Muscle of arm (tissue), 12 donors: ENCODE data around the gene ZBP1. TPM values are rescaled to one million over a fixed set of nuclear protein-coding genes. Genes with fewer than 3 reads are reported as not detected.

Experiments used
- DNase-seq: peaks from one replicate; pipeline ENCODE4 v3.0.0-alpha.2; 2013
- polyA plus RNA-seq, 12 donors: library from polyadenylated mRNA; unstranded; fragments of 120-200 nt; gene quantifications; one replicate each; pipeline ENCODE4 v1.2.1, GENCODE V29; 2013; ENCODE audit not compliant: insufficient read length in 12 of 12

Gene ZBP1
- polyA plus RNA-seq, 12 donors: 0.12 to 0.25 (median 0.14) TPM; not detected in 9

- no peak for DNase-seq
Measured at GRCh38 chr20:57573242-57573641, 47.0 kb downstream of the ZBP1 start.

GRCh38 chr20:57571782-57572416, 48.3 kb downstream of the ZBP1 start:
- no peak for DNase-seq

GRCh38 chr20:57570920-57571319, 49.3 kb downstream of the ZBP1 start:
- DNase-seq: no peak

DNA sequence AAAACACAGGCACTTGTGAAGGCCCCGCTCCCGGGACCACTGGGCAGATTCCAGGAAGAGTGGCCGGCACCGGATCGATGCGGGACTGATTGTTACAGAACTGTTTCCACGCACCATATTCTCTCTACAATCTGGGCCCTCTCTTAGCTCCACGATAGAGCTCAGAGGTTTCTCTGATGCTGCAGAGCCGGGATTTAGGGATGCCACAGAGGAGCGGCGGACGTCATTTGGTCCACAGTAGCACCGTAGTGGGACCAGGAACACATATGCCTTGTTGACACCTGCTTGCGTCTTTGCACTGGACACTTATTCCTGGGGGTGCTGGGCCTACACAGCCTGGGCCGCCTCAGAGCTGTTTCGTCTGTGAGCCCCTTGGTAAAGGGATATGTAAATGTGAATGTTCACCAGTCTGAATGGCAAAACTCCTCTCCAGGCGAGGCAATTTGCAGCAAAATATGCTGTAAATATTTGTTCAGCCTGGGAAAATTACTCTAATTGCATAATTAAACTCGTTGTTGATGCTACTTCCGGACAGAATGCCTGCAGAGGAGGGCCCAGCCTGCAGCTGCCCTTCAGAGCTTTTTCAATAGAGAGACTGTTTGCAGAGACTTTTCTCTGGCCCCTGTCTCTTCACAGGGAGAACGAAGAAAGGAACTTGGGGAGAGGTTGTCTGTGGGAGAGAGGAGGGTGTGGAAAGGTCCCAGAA, 49.9 kb downstream of the ZBP1 start:
- DNase-seq: no peak

- DNase-seq: no peak
Measured at GRCh38 chr20:57568960-57569359, 51.3 kb downstream of the ZBP1 start.

DNA sequence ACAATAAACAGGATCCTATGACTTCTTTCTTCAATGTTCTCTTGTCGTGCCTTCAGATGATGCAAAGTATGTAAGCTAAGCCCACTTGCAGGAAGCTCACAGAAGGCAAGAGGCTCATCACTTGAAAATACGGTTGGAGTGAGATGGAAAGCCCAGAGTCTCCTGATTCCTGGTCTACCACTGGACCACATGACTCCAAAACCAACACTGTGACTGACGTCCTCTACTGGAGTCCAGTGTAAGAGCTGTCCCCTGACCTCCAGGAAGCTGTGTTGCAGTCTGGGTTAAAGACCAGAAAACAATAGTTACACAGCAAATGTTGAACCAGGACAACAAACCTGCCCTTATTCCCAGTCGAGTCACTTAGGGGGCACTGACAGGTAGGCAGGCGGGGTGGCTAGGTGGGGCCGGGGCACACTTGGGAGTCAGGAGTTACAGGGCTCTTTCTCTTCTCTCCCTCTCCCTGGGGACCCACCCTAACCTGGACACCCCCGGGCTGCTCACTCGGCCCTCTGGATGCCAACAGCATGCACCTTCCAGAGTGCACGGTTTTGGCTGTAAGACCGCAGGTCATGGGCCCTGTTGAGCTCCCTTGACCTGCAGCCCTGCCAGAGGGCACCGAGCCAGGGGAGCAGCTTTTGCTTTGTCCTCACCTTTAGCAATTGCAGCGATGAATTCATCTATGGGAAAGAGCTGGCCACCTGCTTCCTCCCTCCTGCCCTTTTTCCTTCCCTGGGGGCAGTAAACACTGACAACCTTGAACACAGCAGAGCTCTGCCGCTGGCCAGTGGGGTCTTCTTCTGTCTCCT, 51.9 kb downstream of the ZBP1 start:
- no peak for DNase-seq

- DNase-seq: no peak
Measured at GRCh38 chr20:57567471-57568079, 52.7 kb downstream of the ZBP1 start.

GRCh38 chr20:57566803-57567459, 53.3 kb downstream of the ZBP1 start:
- no peak for DNase-seq

DNA sequence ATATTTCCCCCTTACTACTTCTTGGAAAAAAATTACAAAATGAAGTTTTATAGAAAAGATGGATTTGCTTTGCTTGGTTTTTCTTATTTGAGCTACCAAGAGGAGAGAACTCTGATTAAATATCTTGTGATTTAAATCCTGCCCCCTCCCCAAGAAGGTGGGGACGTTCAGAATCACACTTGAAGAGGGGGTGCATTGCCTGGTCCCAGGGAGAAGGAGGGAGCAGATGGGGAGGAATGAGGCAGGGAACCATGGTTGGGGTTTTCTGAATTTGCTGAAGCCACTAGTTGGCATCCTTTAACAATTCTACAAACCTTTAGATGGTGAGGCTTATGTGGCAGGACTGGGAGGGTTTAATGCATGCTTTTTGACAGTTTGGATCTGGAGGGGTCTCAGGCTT, 53.8 kb downstream of the ZBP1 start:
- DNase-seq: no peak

GRCh38 chr20:57564951-57565642, 55.1 kb downstream of the ZBP1 start:
- no peak for DNase-seq

GRCh38 chr20:57564180-57564802, 55.9 kb downstream of the ZBP1 start:
- DNase-seq: no peak

DNA sequence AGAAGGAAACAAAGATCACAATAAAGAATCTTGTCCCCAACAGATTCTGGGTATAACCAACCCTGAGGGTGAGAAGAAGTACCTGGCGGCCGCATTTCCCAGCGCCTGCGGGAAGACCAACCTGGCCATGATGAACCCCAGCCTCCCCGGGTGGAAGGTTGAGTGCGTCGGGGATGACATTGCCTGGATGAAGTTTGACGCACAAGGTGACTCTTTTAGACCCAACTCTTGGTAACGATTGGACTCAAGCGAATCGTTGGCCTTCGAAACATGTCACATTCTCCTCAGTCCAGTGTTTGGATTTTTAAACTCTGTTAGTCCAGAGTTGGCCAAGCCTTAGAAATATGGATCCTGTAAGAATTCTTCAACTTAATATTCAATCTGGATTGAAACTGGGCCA, 56.7 kb downstream of the ZBP1 start:
- DNase-seq: no peak

GRCh38 chr20:57562541-57563465, 57.4 kb downstream of the ZBP1 start:
- no peak for DNase-seq

DNA sequence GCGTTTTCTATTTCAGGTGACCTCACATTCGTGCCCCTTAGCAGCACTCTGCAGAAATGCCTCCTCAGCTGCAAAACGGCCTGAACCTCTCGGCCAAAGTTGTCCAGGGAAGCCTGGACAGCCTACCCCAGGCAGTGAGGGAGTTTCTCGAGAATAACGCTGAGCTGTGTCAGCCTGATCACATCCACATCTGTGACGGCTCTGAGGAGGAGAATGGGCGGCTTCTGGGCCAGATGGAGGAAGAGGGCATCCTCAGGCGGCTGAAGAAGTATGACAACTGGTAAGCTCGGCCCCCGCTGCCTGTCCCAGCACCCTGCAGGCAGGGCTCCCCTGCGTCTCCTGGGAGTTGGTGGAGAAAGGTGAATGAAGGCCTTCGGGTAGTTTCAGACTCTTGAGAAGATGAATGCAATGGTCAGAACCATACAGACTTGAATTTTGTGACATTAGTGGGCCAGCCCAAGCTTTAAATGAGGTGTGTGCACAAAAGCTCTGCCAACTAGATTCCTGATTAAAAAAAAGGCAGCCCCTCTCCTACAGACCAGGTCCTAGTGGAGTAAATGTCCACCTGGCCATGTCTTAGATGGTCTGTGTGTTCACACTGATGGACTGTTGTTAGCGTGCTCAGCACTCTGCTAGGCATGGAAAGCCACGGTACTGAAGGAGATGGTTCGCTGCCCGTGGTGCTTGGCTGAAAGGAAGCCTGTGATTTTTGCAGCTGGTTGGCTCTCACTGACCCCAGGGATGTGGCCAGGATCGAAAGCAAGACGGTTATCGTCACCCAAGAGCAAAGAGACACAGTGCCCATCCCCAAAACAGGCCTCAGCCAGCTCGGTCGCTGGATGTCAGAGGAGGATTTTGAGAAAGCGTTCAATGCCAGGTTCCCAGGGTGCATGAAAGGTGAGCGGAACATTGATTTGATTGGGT, 58.6 kb downstream of the ZBP1 start:
- DNase-seq: no peak

DNA sequence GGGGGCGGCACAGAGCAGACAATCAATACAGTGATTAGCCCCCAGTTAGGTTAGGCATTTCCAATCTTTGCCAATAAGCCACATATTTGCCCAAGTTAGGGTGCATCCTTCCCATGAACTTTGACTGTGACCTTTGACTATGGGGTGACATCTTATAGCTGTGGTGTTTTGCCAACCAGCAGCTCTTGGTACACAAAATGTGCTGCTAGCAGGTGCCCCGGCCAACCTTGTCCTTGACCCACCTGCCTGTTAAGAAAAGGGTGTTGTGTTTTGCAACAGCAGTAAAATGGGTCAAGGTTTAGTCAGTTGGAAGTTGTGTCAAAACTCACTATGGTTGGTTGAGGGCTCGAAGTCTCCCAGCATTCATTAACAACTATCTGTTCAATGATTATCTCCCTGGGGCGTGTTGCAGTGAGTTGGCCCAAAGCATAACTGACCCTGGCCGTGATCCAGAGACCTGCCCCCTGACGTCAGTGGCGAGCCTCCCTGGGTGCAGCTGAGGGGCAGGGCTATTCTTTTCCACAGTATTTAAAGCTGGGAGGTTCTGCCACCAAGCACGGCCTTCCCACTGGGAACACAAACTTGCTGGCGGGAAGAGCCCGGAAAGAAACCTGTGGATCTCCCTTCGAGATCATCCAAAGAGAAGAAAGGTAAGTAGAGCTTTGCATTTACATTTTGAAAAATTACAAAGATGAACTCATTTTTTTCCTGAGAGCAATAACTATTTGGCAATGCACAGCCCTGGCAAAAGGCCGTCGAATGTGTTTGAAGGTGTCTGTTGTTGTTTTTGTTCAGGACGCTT, 59.5 kb downstream of the ZBP1 start, which contains the start of gene PCK1:
Gene PCK1 (plus strand): TSS at position 557 of the 802 bp plus-strand sequence. CDS start 302 bp downstream, outside the sequence.
- peak; percentile 28 for DNase-seq

DNA sequence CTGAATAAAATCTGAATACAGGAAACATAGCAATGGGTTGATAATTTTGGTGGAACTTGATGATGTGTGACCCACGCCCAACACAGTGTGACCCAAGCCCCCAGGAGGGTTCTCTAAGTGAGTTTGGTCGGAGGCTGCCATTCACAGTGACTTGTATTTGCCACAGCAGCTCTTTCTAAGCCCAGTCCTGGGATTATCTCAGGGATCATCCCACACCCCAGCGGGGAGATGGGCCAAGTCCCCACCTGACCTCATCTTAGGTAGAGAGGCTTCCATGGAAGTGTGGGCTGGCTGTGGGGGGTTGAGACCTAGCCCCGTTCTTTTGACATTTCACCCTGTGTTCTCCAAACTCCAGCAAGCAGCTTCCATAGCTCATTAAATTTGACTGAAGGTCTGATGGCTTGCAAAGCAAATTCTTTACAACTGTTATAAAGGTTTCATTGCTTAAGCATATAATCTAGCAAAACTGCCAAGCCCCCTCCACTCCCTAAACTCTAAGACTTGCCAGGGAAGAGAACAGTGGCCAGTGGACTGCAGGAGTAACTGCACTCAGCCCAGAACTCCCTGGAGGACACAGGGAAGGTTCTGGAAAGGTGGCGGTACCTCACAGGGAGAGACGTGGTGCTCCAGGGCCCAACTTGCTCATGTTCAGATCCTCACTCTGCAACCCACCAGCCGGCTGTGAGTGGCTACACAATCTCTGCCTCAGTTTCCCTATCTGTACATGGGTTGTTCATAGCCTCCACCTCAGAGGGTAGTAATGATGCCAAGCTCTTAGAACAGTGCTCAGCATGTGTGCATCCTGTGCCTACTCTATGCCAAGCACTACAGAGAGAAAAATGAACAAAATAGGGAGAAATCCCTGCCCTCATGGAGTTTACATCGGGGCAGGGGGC, 60.3 kb downstream of the ZBP1 start:
- no peak for DNase-seq
